Activated naive CD8-positive, alpha-beta T cell treated with anti-CD3 and anti-CD28 coated beads for 36 hours (primary cell): ENCODE measurements around the gene MLLT6. TPM values are rescaled to one million over a fixed set of nuclear protein-coding genes. Genes with fewer than 3 reads are reported as not detected.

Experiments
- DNase-seq: peaks from one replicate; pipeline ENCODE4 v3.0.0; 2021
- H3K27ac Mint-ChIP-seq: one replicate; pipeline ENCODE4 v1.8.0; 2022; ENCODE audit warnings: mild to moderate bottlenecking, moderate library complexity, mixed read lengths
- H3K27me3 Mint-ChIP-seq: one replicate; pipeline ENCODE4 v1.8.0; 2022; ENCODE audit warnings: mild to moderate bottlenecking, mixed read lengths
- H3K36me3 Mint-ChIP-seq: one replicate; pipeline ENCODE4 v1.8.0; 2021; ENCODE audit warnings: mild to moderate bottlenecking, mixed read lengths
- H3K4me1 Mint-ChIP-seq: one replicate; pipeline ENCODE4 v1.8.0; 2021; ENCODE audit warnings: mixed read lengths
- H3K4me3 Mint-ChIP-seq: one replicate; pipeline ENCODE4 v1.8.0; 2022; ENCODE audit warnings: mild to moderate bottlenecking, moderate library complexity, mixed read lengths
- H3K9me3 Mint-ChIP-seq: one replicate; pipeline ENCODE4 v1.8.0; 2022; ENCODE audit warnings: mixed read lengths
- total RNA-seq, 2 experiments: library from RNA; stranded (reverse); gene quantifications; one replicate each; pipeline ENCODE4 v1.2.3, GENCODE V29; 2021

The MLLT6 gene
- 100 to 1,000 TPM; 125 to 130 TPM for total RNA-seq

- peaks cover 4% of the 10 kb centered on the region for H3K9me3 Mint-ChIP-seq
- H3K4me1 Mint-ChIP-seq: peaks cover 47% of the 10 kb centered on the region
- H3K36me3 Mint-ChIP-seq: peaks cover 42% of the 10 kb centered on the region
- H3K4me3 Mint-ChIP-seq: peak within 1 kb of the TSS; percentile 96
- DNase-seq: peak; percentile 77
- H3K27me3 Mint-ChIP-seq: no peaks in the 10 kb centered on the region
- peak within 1 kb of the TSS; percentile 100 for H3K27ac Mint-ChIP-seq
Measured at GRCh38 chr17:38704606-38705522, at the start of gene MLLT6. Gene MLLT6, plus strand, starts transcription at chr17:38705273. Its CDS starts 360 bp downstream, at chr17:38705633.

- no peaks in the 10 kb centered on the region for H3K9me3 Mint-ChIP-seq
- H3K36me3 Mint-ChIP-seq: no peaks in the 10 kb centered on the region
- H3K27me3 Mint-ChIP-seq: peaks cover 24% of the 10 kb centered on the region
- H3K27ac Mint-ChIP-seq: no peak overlapping the region
- no peak for DNase-seq
- no peak overlapping the region for H3K4me3 Mint-ChIP-seq
- H3K4me1 Mint-ChIP-seq: peaks cover 28% of the 10 kb centered on the region
Measured at GRCh38 chr17:38656959-38657823, 47.9 kb upstream of the MLLT6 start.

GRCh38 chr17:38657824-38658740 lies 47.0 kb upstream of the MLLT6 start:
- DNase-seq: no peak
- peaks cover 28% of the 10 kb centered on the region for H3K4me1 Mint-ChIP-seq
- no peaks in the 10 kb centered on the region for H3K36me3 Mint-ChIP-seq
- H3K27ac Mint-ChIP-seq: no peak overlapping the region
- H3K4me3 Mint-ChIP-seq: no peak overlapping the region
- H3K9me3 Mint-ChIP-seq: no peaks in the 10 kb centered on the region
- H3K27me3 Mint-ChIP-seq: peaks cover 24% of the 10 kb centered on the region

- Mint-ChIP-seq H3K27ac (no peak overlapping the region), H3K4me1 (peaks cover 25% of the 10 kb centered on the region), H3K4me3 (no peak overlapping the region), H3K27me3 (peaks cover 24% of the 10 kb centered on the region), H3K36me3 (no peaks in the 10 kb centered on the region), H3K9me3 (no peaks in the 10 kb centered on the region)
- DNase-seq: no peak
Measured at GRCh38 chr17:38658741-38659345, 46.2 kb upstream of the MLLT6 start.

GRCh38 chr17:38659415-38659814 lies 45.7 kb upstream of the MLLT6 start:
- no peak for DNase-seq
- Mint-ChIP-seq H3K27me3 (peaks cover 24% of the 10 kb centered on the region), H3K36me3 (no peaks in the 10 kb centered on the region)

GRCh38 chr17:38660097-38661025 lies 44.7 kb upstream of the MLLT6 start:
- DNase-seq: no peak
- H3K27ac Mint-ChIP-seq: no peak overlapping the region
- H3K4me3 Mint-ChIP-seq: no peak overlapping the region
- H3K27me3 Mint-ChIP-seq: peaks cover 22% of the 10 kb centered on the region
- peaks cover 12% of the 10 kb centered on the region for H3K4me1 Mint-ChIP-seq
- H3K36me3 Mint-ChIP-seq: no peaks in the 10 kb centered on the region
- H3K9me3 Mint-ChIP-seq: no peaks in the 10 kb centered on the region

More at GRCh38 chr17:38659415-38659814, 45.7 kb upstream of the MLLT6 start:
- Mint-ChIP-seq H3K9me3 (no peaks in the 10 kb centered on the region), H3K4me1 (peaks cover 19% of the 10 kb centered on the region), H3K27ac (no peak overlapping the region), H3K4me3 (no peak overlapping the region)

- H3K27me3 Mint-ChIP-seq: peaks cover 32% of the 10 kb centered on the region
- H3K4me1 Mint-ChIP-seq: peaks cover 6% of the 10 kb centered on the region
- peak; percentile 59 for DNase-seq
- H3K36me3 Mint-ChIP-seq: no peaks in the 10 kb centered on the region
- no peaks in the 10 kb centered on the region for H3K9me3 Mint-ChIP-seq
- H3K4me3 Mint-ChIP-seq: no peak overlapping the region
- H3K27ac Mint-ChIP-seq: no peak overlapping the region
Measured at GRCh38 chr17:38663125-38663751, 41.8 kb upstream of the MLLT6 start.

- Mint-ChIP-seq H3K36me3 (no peaks in the 10 kb centered on the region), H3K27me3 (peaks cover 34% of the 10 kb centered on the region), H3K4me3 (no peak overlapping the region), H3K4me1 (no peaks in the 10 kb centered on the region), H3K27ac (no peak overlapping the region), H3K9me3 (no peaks in the 10 kb centered on the region)
- no peak for DNase-seq
Measured at GRCh38 chr17:38663964-38664644, 41.0 kb upstream of the MLLT6 start.

GRCh38 chr17:38667099-38667786 lies 37.8 kb upstream of the MLLT6 start:
- no peak overlapping the region for H3K4me3 Mint-ChIP-seq
- peaks cover 63% of the 10 kb centered on the region for H3K27me3 Mint-ChIP-seq
- H3K27ac Mint-ChIP-seq: no peak overlapping the region

GRCh38 chr17:38667787-38668122 lies 37.3 kb upstream of the MLLT6 start:
- no peak overlapping the region for H3K27ac Mint-ChIP-seq
- no peaks in the 10 kb centered on the region for H3K9me3 Mint-ChIP-seq
- peaks cover 15% of the 10 kb centered on the region for H3K4me1 Mint-ChIP-seq
- DNase-seq: no peak
- no peak overlapping the region for H3K4me3 Mint-ChIP-seq
- peaks cover 66% of the 10 kb centered on the region for H3K27me3 Mint-ChIP-seq
- H3K36me3 Mint-ChIP-seq: peaks cover 14% of the 10 kb centered on the region

More at GRCh38 chr17:38667099-38667786, 37.8 kb upstream of the MLLT6 start:
- Mint-ChIP-seq H3K36me3 (peaks cover 9% of the 10 kb centered on the region), H3K9me3 (no peaks in the 10 kb centered on the region), H3K4me1 (peaks cover 12% of the 10 kb centered on the region)
- peak; percentile 58 for DNase-seq

- Mint-ChIP-seq H3K36me3 (peaks cover 18% of the 10 kb centered on the region), H3K4me1 (peaks cover 18% of the 10 kb centered on the region), H3K4me3 (no peak overlapping the region), H3K27ac (no peak overlapping the region), H3K27me3 (peaks cover 62% of the 10 kb centered on the region), H3K9me3 (no peaks in the 10 kb centered on the region)
- DNase-seq: no peak
Measured at GRCh38 chr17:38669520-38669919, 35.6 kb upstream of the MLLT6 start.
